NCI-H1105 treated with DMSO at 0.1 percent for 48 hours (cell line): ENCODE measurements around the gene EP400.
"Not testable (repeated sequence)": the region's sequence is repeated elsewhere in the genome, so short reads cannot be mapped to it uniquely, and the experiment has no call there.

Source experiments
- DNase-seq: peaks from one replicate; lab custom pipeline; 2025; lab: John Stamatoyannopoulos, UW

Gene EP400

DNA sequence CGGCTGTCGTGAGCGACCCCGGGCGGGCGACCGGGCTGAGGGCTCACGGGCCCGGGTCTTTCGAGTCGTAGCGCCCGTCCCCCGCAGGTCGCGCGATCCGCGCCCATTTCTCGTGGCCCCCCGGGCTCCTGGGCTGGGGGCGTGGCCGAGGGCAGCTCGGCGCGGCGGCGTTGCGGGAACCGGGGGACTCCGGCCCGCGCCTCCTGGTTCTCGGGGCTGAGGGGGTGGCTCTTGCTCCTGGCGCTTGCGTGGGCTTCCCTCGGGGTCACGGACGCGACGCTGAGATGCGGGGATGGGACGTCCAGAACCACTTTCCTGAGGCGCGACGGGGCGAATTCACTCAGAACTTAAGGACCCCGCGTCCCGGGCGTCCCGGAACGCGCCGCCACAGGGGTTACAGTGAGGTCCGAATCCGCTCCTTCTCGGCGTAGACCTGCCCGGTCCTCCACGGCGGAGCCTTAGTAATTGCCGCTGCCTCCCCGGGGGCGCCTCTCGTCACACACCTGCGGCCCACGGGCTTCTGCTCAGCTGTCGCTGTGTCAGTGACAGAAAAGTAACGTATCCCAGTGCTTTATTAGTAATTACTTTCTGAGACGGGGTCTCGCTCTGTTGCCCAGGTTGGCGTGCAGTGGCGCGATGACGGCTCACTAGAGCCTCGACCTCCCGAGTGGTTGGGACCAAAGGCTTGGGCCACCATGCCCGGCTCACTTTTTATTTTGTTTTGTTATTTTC, 606 bp downstream of the EP400 start:
- no peak for DNase-seq

GRCh38 chr12:131953810-131954209, 4.1 kb downstream of the EP400 start:
- DNase-seq = not testable (repeated sequence)

DNA sequence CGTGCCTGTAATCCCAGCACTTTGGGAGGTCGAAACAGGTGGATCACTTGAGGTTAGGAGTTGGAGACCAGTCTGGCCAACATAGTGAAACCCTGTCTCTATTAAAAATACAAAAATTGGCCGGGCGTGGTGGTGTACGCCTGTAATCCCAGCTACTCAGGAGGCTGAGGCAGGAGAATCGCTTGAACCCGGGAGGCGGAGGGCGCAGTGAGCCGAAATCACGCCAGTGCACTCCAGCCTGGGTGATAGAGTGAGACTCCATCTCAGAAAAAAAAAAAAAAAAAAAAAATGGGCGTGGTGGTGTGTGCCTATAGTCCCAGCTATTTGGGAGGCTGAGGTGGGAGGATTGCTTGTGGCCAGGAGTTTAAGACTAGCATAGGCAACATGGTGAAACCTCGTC, 4.7 kb downstream of the EP400 start:
- DNase-seq = not testable (repeated sequence)

DNA sequence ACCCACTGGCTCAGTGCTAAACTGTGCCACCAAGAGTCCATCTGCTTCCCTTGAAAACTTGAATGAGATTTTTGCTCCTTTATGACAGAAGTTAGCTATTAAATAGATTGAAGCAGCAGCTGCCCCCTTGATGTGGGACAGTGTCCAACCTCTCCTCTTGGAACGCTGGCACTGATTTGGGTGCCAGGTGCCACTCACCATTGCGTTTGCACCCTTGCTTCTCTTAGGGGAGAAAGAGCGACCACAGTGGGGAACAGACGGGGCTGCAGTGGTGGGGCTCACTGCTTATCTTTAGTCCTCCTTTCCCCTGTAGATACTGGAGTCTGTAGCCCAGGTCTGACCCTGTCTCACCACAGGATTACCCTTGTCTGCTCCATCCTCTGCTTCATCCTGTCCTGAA, 9.4 kb downstream of the EP400 start:
- DNase-seq = no peak

DNA sequence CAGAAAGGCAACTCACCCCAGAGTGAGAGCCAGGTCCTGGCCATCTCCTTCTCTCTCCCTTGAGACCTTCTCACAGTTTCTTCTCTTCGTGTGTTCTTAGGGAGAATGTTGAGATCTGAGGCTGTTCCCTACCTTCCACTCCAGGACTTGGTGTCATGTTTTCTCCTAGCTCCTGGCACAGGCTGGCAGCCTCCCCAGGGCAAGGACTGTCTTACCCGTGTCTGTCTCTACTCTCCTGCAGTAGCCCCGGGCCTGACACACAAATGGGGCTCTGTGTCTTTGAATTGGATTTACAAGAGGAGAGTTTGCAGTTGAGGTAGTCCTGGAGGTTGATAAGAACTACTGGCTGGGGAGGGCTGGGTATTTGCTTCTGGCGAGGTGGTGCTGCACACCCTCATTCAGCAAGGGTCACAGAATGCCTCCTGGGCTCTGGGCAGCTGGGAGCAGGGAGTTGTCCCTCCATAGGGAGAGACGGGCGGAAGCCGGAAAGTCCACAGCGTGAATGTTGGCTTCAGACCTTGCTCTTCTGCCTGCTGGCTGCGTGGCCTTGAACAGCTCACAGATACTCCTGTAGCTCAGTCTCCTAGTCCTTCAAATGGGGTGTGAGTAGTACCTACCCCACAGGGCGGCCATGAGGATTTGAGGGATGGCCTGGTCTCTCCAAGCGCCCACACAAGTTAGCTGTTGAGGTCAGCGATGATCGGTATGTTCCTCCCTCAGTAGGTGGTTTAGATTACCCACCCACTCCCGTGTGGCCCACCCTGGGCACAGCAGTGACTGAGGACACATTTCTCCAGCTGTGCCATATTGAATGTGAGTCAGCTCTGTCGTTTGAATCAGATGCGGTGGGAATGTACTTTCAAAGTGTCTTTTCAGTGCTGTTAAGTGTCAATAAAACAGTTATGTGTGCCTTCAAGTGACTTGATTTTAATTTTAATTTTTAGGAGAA, 10.2 kb downstream of the EP400 start:
- DNase-seq = no peak

GRCh38 chr12:131960590-131961325, 11.0 kb downstream of the EP400 start:
- DNase-seq = not testable (repeated sequence)

- not testable (repeated sequence) for DNase-seq
Measured at GRCh38 chr12:131961328-131961727, 11.6 kb downstream of the EP400 start.

GRCh38 chr12:131962069-131962468, 12.3 kb downstream of the EP400 start:
- DNase-seq = no peak

GRCh38 chr12:131963381-131963780, 13.6 kb downstream of the EP400 start:
- DNase-seq = no peak

DNA sequence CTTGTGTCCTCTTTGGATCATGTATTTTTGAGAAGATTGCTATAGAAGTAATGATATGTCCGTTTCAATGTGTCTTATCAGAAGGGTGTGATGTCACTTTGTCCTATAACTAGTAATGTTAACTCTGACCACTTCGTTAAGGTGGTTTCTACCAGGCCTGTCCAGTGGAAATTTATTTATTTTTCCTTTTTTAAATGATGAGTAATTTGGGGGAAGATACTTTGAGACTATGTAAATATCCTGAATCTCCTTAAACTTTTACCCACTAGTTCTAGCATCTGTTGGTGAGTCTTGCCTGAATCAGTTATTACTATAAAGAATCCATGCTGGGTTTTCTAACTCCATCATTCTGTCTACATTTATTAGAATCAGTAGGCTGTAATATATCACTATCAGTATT, 15.3 kb downstream of the EP400 start:
- DNase-seq = no peak

- DNase-seq = no peak
Measured at GRCh38 chr12:131971226-131971625, 21.5 kb downstream of the EP400 start.

DNA sequence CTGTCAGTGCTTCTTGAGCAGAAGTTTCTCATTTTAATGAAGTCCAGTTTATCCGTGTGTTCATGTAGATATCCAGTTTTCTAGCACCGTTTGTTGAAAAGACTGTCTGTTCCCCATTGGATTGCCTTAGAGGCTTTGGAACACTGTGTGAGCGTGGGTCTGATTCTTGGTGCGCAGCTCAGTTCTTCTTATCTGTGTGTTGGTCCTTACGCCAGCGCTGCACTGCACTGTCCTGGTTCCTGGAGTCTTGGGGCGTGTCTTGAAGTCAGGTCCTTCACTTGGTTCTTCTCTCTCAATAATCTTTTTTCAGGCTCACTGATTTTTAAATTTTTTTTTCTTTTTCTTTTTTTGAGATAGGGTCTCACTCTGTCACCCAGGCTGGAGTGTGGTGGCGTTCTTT, 25.5 kb downstream of the EP400 start:
- no peak for DNase-seq

DNA sequence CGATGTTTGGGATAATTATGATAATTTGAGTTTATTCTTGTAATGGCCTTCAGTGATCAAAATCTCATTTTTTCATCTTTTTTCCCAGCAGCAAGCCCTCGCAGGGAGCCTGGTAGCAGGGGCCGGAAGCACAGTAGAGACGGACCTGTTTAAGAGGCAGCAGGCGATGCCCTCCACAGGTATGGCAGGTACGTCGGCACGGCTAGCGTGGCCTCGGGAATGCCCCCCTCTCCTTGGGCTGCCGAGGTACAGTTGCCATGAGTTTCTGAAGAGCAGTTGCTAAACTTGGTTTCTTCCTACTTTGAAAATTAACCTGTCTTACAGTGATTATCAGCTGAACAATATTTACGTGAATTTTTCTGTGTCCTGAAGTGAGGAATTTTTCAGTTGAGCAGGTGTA, 29.9 kb downstream of the EP400 start:
- DNase-seq = no peak

- DNase-seq = no peak
Measured at GRCh38 chr12:131980263-131980662, 30.5 kb downstream of the EP400 start.

DNA sequence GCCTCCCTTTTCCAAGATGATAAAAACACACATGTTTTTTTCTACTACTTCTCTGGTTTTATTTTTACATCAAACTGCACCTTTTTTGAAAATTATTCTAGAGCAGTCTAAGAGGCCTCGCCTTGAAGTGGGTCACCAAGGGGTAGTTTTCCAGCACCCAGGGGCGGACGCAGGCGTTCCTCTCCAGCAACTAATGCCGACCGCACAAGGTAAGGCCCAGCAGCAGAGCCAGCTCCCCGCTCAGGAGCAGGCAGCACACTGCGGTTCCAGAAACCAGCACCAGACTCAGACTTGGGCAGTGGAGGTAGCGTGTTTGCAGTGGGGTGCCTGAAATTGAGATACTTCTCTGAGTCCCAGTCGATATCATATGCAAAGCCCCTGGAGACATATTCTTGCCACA, 31.6 kb downstream of the EP400 start:
- DNase-seq = no peak

GRCh38 chr12:131982041-131982440, 32.3 kb downstream of the EP400 start:
- DNase-seq = no peak

DNA sequence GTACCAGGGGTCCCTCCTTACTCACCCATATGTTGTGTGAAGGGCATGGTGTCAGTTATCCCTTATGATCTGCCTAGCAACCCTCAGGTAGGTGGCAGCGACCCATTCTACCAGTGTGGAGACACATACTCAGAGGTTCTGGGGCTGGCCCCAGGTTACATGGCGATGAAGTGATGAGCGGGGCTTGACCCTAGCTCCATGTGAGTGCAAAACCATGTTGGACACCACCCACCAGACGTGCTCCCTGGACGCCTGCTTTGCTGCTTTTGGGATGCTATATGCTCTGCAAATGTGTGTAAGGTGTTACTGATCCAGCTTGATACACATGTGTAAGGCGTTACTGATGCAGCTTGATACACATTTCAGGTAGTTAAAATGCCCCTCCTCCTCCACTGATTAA, 33.3 kb downstream of the EP400 start:
- DNase-seq = no peak

DNA sequence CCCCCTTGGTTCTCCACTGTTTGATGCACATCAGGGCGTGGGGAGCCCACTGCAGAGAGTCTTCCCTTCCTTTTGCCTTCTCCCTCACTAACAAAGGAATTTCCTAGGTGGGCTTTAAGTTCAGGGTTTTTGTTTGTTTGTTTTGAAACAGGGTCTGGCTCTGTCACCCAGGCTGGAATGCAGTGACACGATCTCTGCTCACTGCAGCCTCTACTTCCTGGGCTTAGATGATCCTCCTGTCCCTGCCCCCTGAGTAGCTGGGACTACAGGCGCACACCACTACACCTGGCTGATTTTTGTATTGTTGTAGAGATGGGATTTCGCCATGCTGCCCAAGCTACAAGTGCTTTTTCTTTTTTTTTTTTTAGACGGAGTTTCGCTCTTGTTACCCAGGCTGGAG, 33.8 kb downstream of the EP400 start:
- DNase-seq = no peak

GRCh38 chr12:131984334-131984733, 34.6 kb downstream of the EP400 start:
- no peak for DNase-seq

GRCh38 chr12:131985510-131985875, 35.8 kb downstream of the EP400 start:
- not testable (repeated sequence) for DNase-seq

DNA sequence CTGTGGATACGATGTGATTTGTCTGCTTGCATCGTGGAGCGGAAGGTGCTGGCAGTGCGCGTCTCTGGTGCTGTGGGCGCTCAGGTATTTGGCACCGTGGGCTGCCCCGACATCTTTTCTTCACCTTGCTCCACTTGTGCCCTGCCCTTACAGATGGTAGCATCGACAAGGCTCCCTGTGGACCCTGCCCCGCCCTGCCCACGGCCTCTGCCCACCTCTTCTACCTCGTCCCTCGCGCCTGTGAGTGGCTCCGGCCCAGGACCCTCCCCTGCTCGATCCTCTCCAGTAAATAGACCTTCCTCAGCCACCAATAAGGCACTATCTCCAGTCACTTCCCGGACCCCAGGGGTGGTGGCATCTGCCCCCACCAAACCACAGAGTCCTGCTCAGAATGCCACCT, 36.6 kb downstream of the EP400 start:
- no peak for DNase-seq

- DNase-seq = no peak
Measured at GRCh38 chr12:131986910-131987309, 37.2 kb downstream of the EP400 start.

DNA sequence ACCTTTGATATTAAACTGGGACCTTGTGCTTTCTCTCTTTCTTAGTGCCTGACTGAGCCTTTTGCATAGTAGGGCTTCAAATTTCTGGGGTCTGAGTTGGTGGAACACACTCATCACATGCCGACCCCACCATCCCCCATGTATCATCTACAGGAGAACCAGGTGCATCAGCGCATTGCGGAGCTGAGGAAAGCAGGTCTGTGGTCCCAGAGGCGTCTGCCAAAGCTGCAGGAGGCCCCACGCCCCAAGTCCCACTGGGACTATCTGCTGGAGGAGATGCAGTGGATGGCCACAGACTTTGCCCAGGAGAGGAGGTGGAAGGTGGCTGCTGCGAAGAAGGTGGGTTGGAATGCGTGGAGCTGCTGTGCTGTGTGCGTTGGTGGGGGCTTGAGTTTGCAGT, 37.8 kb downstream of the EP400 start:
- DNase-seq = no peak
